ENCODE results near the gene AP2M1.

AP2M1 gene

GRCh38 chr3:184186902-184187207 lies 12.2 kb downstream of the AP2M1 start:
- no peak for DNase-seq
- peak overlapping the region; percentile 75 for H3K4me3 ChIP-seq (ENCODE audit: insufficient read depth, low read depth, low read length, poor library complexity, severe bottlenecking)
- no peaks in the 10 kb centered on the region for H3K9me3 ChIP-seq (ENCODE audit: control insufficient read depth, low read length)
- H3K36me3 ChIP-seq (ENCODE audit: control insufficient read depth, insufficient read depth, low read length) = peaks cover 62% of the 10 kb centered on the region
- H3K4me1 ChIP-seq (ENCODE audit: control insufficient read depth, insufficient read depth, low read length, poor library complexity, severe bottlenecking) = peaks cover 17% of the 10 kb centered on the region
- H3K27me3 ChIP-seq (replicated peaks; ENCODE audit: control insufficient read depth, insufficient read depth, low read length, poor library complexity, severe bottlenecking) = no peaks in the 10 kb centered on the region
- peak overlapping the region; percentile 72 for H3K27ac ChIP-seq (ENCODE audit: insufficient read depth, low read length, poor library complexity, severe bottlenecking)

GRCh38 chr3:184188080-184188479 lies 13.4 kb downstream of the AP2M1 start:
- Histone ChIP-seq H3K9me3 (ENCODE audit: control insufficient read depth, low read length) (no peaks in the 10 kb centered on the region), H3K4me1 (ENCODE audit: control insufficient read depth, insufficient read depth, low read length, poor library complexity, severe bottlenecking) (peaks cover 17% of the 10 kb centered on the region), H3K4me3 (ENCODE audit: insufficient read depth, low read depth, low read length, poor library complexity, severe bottlenecking) (no peak overlapping the region), H3K27me3 (replicated peaks; ENCODE audit: control insufficient read depth, insufficient read depth, low read length, poor library complexity, severe bottlenecking) (no peaks in the 10 kb centered on the region), H3K27ac (ENCODE audit: insufficient read depth, low read length, poor library complexity, severe bottlenecking) (no peak overlapping the region), H3K36me3 (ENCODE audit: control insufficient read depth, insufficient read depth, low read length) (peaks cover 62% of the 10 kb centered on the region)
- DNase-seq = no peak

GRCh38 chr3:184189421-184189820 lies 14.8 kb downstream of the AP2M1 start:
- Histone ChIP-seq H3K27ac (ENCODE audit: insufficient read depth, low read length, poor library complexity, severe bottlenecking) (no peak overlapping the region), H3K4me1 (ENCODE audit: control insufficient read depth, insufficient read depth, low read length, poor library complexity, severe bottlenecking) (peaks cover 17% of the 10 kb centered on the region), H3K36me3 (ENCODE audit: control insufficient read depth, insufficient read depth, low read length) (peaks cover 63% of the 10 kb centered on the region), H3K9me3 (ENCODE audit: control insufficient read depth, low read length) (no peaks in the 10 kb centered on the region), H3K27me3 (replicated peaks; ENCODE audit: control insufficient read depth, insufficient read depth, low read length, poor library complexity, severe bottlenecking) (no peaks in the 10 kb centered on the region), H3K4me3 (ENCODE audit: insufficient read depth, low read depth, low read length, poor library complexity, severe bottlenecking) (no peak overlapping the region)
- no peak for DNase-seq

- Histone ChIP-seq H3K36me3 (ENCODE audit: control insufficient read depth, insufficient read depth, low read length) (peaks cover 71% of the 10 kb centered on the region), H3K4me3 (ENCODE audit: insufficient read depth, low read depth, low read length, poor library complexity, severe bottlenecking) (no peak overlapping the region), H3K4me1 (ENCODE audit: control insufficient read depth, insufficient read depth, low read length, poor library complexity, severe bottlenecking) (no peaks in the 10 kb centered on the region), H3K27ac (ENCODE audit: insufficient read depth, low read length, poor library complexity, severe bottlenecking) (no peak overlapping the region), H3K27me3 (replicated peaks; ENCODE audit: control insufficient read depth, insufficient read depth, low read length, poor library complexity, severe bottlenecking) (no peaks in the 10 kb centered on the region), H3K9me3 (ENCODE audit: control insufficient read depth, low read length) (no peaks in the 10 kb centered on the region)
- DNase-seq = no peak
Measured at GRCh38 chr3:184192889-184193288, 18.2 kb downstream of the AP2M1 start.

- Histone ChIP-seq H3K4me1 (ENCODE audit: control insufficient read depth, insufficient read depth, low read length, poor library complexity, severe bottlenecking) (no peaks in the 10 kb centered on the region), H3K36me3 (ENCODE audit: control insufficient read depth, insufficient read depth, low read length) (peaks cover 62% of the 10 kb centered on the region), H3K27ac (ENCODE audit: insufficient read depth, low read length, poor library complexity, severe bottlenecking) (no peak overlapping the region), H3K9me3 (ENCODE audit: control insufficient read depth, low read length) (no peaks in the 10 kb centered on the region), H3K4me3 (ENCODE audit: insufficient read depth, low read depth, low read length, poor library complexity, severe bottlenecking) (no peak overlapping the region), H3K27me3 (replicated peaks; ENCODE audit: control insufficient read depth, insufficient read depth, low read length, poor library complexity, severe bottlenecking) (no peaks in the 10 kb centered on the region)
- DNase-seq = no peak
Measured at GRCh38 chr3:184193991-184194539, 19.4 kb downstream of the AP2M1 start.

GRCh38 chr3:184196536-184196935 lies 21.9 kb downstream of the AP2M1 start:
- no peak for DNase-seq
- H3K4me1 ChIP-seq (ENCODE audit: control insufficient read depth, insufficient read depth, low read length, poor library complexity, severe bottlenecking) = no peaks in the 10 kb centered on the region
- no peaks in the 10 kb centered on the region for H3K27me3 ChIP-seq (replicated peaks; ENCODE audit: control insufficient read depth, insufficient read depth, low read length, poor library complexity, severe bottlenecking)
- no peaks in the 10 kb centered on the region for H3K9me3 ChIP-seq (ENCODE audit: control insufficient read depth, low read length)
- H3K27ac ChIP-seq (ENCODE audit: insufficient read depth, low read length, poor library complexity, severe bottlenecking) = no peak overlapping the region
- H3K36me3 ChIP-seq (ENCODE audit: control insufficient read depth, insufficient read depth, low read length) = peaks cover 37% of the 10 kb centered on the region
- H3K4me3 ChIP-seq (ENCODE audit: insufficient read depth, low read depth, low read length, poor library complexity, severe bottlenecking) = no peak overlapping the region

GRCh38 chr3:184198509-184198908 lies 23.9 kb downstream of the AP2M1 start:
- no peaks in the 10 kb centered on the region for H3K4me1 ChIP-seq (ENCODE audit: control insufficient read depth, insufficient read depth, low read length, poor library complexity, severe bottlenecking)
- no peak overlapping the region for H3K27ac ChIP-seq (ENCODE audit: insufficient read depth, low read length, poor library complexity, severe bottlenecking)
- H3K27me3 ChIP-seq (replicated peaks; ENCODE audit: control insufficient read depth, insufficient read depth, low read length, poor library complexity, severe bottlenecking) = no peaks in the 10 kb centered on the region
- H3K9me3 ChIP-seq (ENCODE audit: control insufficient read depth, low read length) = no peaks in the 10 kb centered on the region
- no peak overlapping the region for H3K4me3 ChIP-seq (ENCODE audit: insufficient read depth, low read depth, low read length, poor library complexity, severe bottlenecking)
- DNase-seq = no peak
- peaks cover 17% of the 10 kb centered on the region for H3K36me3 ChIP-seq (ENCODE audit: control insufficient read depth, insufficient read depth, low read length)

- Histone ChIP-seq H3K36me3 (ENCODE audit: control insufficient read depth, insufficient read depth, low read length) (peaks cover under 1% of the 10 kb centered on the region), H3K27me3 (replicated peaks; ENCODE audit: control insufficient read depth, insufficient read depth, low read length, poor library complexity, severe bottlenecking) (no peaks in the 10 kb centered on the region), H3K4me1 (ENCODE audit: control insufficient read depth, insufficient read depth, low read length, poor library complexity, severe bottlenecking) (no peaks in the 10 kb centered on the region), H3K9me3 (ENCODE audit: control insufficient read depth, low read length) (no peaks in the 10 kb centered on the region), H3K4me3 (ENCODE audit: insufficient read depth, low read depth, low read length, poor library complexity, severe bottlenecking) (no peak overlapping the region), H3K27ac (ENCODE audit: insufficient read depth, low read length, poor library complexity, severe bottlenecking) (no peak overlapping the region)
- no peak for DNase-seq
Measured at GRCh38 chr3:184200825-184201224, 26.2 kb downstream of the AP2M1 start.

- Histone ChIP-seq H3K4me3 (ENCODE audit: insufficient read depth, low read depth, low read length, poor library complexity, severe bottlenecking) (no peak overlapping the region), H3K9me3 (ENCODE audit: control insufficient read depth, low read length) (no peaks in the 10 kb centered on the region), H3K27ac (ENCODE audit: insufficient read depth, low read length, poor library complexity, severe bottlenecking) (no peak overlapping the region), H3K4me1 (ENCODE audit: control insufficient read depth, insufficient read depth, low read length, poor library complexity, severe bottlenecking) (no peaks in the 10 kb centered on the region), H3K36me3 (ENCODE audit: control insufficient read depth, insufficient read depth, low read length) (no peaks in the 10 kb centered on the region), H3K27me3 (replicated peaks; ENCODE audit: control insufficient read depth, insufficient read depth, low read length, poor library complexity, severe bottlenecking) (no peaks in the 10 kb centered on the region)
- no peak for DNase-seq
Measured at GRCh38 chr3:184203526-184203925, 28.9 kb downstream of the AP2M1 start.

- no peak for DNase-seq
- Histone ChIP-seq H3K27me3 (replicated peaks; ENCODE audit: control insufficient read depth, insufficient read depth, low read length, poor library complexity, severe bottlenecking) (no peaks in the 10 kb centered on the region), H3K9me3 (ENCODE audit: control insufficient read depth, low read length) (no peaks in the 10 kb centered on the region), H3K36me3 (ENCODE audit: control insufficient read depth, insufficient read depth, low read length) (no peaks in the 10 kb centered on the region), H3K27ac (ENCODE audit: insufficient read depth, low read length, poor library complexity, severe bottlenecking) (no peak overlapping the region), H3K4me1 (ENCODE audit: control insufficient read depth, insufficient read depth, low read length, poor library complexity, severe bottlenecking) (no peaks in the 10 kb centered on the region), H3K4me3 (ENCODE audit: insufficient read depth, low read depth, low read length, poor library complexity, severe bottlenecking) (no peak overlapping the region)
Measured at GRCh38 chr3:184209146-184209923, 34.7 kb downstream of the AP2M1 start.

All from effector memory CD4-positive, alpha-beta T cell (primary cell).